ENCODE data around the gene TMEM220.

DNA sequence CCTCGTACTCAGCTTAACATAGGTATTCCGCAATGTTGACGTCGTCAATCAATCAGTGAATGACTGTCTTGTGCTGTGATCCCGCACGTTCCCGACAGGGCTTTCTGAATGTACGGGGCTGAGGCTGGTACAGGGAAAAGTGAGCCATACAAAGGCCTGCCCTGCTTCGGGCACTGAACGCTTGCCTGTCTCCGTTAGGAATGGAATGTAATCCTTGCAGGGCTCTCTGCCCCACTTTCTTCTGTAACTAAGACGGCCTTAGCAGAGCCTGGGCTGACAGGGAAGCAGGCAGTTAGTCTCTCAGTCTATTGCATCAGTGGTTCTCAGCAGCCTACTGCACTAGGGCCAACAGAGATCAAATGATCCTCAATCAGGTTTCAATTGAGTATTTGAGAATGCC lies 56.5 kb downstream of the TMEM220 start:
- TF ChIP-seq CTCF (IDR thresholded peaks at IDR 0.05; ENCODE audit: low read length): no peak
- no peak for TF ChIP-seq EZH2phosphoT487 (IDR thresholded peaks at IDR 0.05; ENCODE audit: low read length)

All from MM.1S (cell line).